Stimulated activated CD4-positive, alpha-beta T cell treated with anti-CD3 and anti-CD28 coated beads, Interleukin-4, amount 100 ng/mL, for 48 hours (primary cell): ENCODE data around the gene CYTH3.

Experiments
- DNase-seq, 2 donors: peaks; one replicate each; pipeline ENCODE4 v3.0.0-alpha.2; 2020; ENCODE audit warnings: low read depth in 2 of 2

Gene CYTH3

DNA sequence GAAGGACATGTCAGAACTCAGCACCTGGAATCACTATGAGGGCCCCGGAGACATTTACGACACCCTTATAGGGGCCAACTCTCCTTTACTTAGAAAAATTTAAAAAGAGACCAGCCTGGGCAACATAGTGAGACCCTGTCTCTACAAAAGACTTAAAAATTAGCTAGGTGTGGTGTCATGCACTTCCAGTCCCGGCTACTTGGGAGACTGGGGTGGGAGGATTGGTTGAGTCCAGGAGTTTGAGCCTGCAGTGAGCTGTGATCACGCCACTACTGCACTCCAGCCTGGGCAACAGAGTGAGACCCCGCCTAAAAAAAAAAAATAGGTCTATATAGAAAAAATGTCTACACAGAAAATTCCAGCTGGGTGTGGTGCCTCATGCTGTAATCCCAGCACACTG lies 7.5 kb upstream of the CYTH3 start:
- DNase-seq, result no peak

GRCh38 chr7:6279341-6279740 lies 6.9 kb upstream of the CYTH3 start:
- DNase-seq, result no peak

DNA sequence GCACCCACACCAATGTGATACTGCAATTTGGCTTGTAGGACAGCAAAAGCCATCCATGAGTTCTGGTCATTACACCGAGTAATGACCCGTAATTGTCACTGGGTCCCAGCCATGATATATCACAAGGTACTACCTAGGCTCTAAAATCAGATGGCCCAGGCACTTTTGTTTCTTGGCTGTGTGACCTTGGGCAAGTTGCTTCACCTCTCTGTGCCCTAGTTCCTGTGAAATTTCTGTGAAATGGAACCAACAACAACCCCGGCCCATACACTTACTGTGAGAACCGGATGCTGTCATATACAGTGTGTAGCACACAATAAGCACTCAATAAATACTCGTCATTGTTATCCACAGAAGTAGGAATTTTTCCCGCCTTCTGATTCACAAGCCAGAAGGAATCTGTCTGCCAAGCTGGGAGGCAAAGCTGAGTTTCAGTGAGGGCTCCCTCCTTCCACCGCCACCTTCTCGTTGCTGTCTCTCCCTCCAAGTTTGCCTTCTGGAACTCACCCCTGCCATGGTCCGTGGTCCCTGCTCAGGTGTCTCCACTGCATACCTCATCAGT lies 6.4 kb upstream of the CYTH3 start:
- no peak for DNase-seq

GRCh38 chr7:6277476-6277875 lies 5.1 kb upstream of the CYTH3 start:
- DNase-seq, result no peak

- no peak for DNase-seq
Observed at GRCh38 chr7:6276911-6277408, 4.5 kb upstream of the CYTH3 start.

DNA sequence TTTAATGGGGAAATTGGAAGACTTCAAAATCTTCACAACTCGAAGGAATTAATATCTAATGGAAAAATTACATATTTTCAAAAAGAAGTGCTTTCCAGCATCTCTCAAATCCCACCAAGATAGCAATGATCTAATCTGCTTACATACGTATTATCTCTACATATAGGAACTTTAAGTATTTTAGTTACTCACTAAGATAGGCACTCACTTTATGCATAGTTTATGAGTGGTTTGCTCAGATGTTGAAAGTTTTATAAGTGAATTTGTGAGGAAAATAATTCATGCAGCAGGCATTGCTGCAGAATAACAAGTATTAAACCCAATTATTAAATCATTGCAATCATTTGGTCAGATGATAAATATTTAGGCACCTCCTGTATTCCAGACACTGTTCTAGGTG lies 2.3 kb upstream of the CYTH3 start:
- no peak for DNase-seq

DNA sequence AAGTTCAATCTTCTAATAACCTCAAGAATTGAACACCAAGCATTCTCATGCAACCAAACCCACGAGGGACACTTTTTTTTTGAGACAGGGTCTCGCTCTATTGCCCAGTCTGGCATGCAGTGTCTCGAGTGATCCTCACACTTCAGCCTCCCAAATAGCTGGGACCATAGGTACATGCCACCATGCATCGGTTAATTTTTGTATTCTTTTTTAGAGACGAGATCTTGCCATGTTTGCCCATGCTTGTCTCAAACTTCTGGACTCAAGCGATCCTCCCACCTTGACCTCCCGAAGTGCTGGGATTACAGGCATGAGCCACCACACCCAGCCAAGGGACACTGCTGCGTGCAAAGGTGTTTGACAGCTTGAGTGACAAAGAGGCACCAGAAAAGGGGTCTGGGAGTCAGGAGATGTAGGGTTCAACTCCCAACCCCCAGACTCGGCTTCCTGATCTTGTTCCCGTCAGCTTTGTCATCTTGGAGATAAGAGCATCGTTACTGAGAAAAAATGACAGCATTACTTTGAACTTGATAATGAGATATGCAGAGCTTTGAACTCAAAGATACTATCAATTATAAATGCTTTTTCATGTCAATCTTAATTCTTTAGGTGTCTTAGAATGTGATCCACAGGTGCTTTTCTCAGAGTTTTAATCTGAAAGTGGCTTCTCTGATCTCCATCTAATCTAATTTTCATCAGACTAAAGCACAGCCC lies 1.6 kb upstream of the CYTH3 start:
- DNase-seq, result no peak

DNA sequence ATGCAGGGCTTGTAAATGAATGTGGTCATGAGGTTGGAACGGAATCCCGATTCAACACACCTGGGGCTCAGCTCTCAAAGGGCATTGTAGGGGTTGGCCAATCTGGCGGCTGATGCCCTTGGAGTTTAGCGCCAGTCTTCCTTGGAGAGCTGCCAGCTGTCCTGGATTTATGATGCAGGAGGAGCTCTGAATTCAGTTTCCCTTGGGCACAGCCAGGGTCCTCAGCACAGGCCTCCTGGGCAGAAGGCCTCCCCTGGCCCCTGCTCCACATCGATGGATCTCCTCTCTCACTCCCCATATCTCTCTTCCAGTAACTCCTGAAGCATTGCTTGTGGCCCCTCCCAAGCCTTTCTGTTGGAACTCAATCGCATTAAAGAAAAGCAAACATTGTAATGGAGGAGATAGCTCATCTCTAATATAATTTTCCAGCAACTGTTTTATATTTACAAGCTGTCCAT lies 985 bp upstream of the CYTH3 start:
- no peak for DNase-seq

DNA sequence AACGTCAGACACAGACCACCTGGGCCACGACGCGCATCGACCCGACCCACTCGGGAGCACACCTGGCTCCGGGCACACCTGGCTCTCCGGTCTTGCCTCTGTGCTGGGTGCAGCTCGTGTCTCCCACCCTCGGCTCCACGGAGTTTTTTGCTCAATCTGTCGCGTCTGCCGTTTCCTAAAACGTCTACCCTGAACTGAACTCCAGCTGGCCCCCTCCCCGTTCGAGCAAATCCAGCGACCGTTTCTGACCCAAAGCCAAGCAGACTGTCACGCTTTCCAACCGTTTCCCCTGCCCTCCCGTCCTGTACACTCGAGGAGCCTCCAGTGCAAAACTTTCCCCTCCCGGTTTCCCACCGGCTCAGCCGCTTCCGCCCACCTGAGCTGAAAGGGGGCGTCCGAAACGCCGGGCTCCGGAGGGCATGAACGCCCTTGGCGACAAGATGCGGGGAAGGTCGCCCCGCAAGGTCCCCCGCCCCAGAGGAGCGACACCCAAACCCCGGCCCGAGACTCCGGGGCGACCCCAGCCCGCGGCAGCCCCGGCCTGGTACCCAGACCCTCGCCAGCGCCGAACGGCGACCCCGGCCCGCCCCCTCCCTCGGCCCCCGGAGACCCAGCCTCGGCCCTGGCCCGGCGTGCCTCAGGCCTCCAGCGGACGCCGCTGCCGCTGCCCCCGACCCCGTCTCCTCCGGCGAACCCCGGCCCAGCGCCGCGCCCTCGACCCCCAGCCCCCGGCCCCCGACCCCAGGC lies 557 bp downstream of the CYTH3 start:
- no peak for DNase-seq

DNA sequence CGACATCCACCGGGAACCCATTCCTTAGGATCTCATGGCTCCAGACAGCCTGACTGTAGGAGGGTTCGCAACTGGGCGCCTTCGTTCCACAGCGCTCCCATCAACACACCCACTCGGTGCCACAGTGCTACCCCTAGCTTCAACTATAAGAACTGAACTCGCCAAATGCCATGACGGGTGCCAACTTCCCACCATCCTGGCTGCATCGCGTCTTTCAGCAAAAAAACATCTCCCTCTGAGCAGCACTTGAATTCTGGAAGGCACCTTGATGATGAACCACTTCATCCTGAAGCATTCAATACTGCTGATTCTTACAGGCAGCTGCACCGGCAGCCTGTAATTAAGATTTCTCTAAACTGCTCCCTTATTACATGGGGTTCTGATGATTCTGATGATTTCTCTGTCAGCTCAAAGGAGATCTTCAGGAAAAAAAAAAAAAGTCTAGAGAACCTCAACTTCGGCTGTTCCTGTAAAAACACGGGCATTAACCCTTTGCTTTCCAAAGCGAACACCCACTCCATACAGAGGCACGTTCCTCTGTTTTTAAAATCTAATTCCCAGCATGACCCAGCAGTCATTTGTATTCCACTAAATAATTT lies 1.3 kb downstream of the CYTH3 start:
- DNase-seq, result no peak

GRCh38 chr7:6269527-6269926 lies 2.9 kb downstream of the CYTH3 start:
- no peak for DNase-seq

DNA sequence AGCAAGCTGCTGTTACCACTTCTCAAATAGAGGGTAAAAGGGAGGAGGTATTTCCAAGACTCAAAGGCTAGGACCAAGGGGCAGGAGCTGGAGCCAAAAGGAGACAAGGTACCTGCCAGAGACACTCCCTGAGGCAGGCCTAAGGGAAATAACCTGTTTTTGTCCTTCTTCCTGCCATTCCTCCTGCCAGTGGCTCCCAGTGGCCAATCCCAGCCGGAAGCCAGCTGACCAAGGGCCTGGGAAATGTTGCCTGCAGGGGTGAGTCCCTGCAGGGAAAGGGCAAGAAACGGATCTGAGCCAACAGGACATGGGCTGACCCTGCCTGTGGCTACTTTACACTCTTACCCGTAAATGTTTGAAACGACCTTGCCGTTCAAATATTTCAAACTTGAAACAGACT lies 3.5 kb downstream of the CYTH3 start:
- DNase-seq, result no peak

DNA sequence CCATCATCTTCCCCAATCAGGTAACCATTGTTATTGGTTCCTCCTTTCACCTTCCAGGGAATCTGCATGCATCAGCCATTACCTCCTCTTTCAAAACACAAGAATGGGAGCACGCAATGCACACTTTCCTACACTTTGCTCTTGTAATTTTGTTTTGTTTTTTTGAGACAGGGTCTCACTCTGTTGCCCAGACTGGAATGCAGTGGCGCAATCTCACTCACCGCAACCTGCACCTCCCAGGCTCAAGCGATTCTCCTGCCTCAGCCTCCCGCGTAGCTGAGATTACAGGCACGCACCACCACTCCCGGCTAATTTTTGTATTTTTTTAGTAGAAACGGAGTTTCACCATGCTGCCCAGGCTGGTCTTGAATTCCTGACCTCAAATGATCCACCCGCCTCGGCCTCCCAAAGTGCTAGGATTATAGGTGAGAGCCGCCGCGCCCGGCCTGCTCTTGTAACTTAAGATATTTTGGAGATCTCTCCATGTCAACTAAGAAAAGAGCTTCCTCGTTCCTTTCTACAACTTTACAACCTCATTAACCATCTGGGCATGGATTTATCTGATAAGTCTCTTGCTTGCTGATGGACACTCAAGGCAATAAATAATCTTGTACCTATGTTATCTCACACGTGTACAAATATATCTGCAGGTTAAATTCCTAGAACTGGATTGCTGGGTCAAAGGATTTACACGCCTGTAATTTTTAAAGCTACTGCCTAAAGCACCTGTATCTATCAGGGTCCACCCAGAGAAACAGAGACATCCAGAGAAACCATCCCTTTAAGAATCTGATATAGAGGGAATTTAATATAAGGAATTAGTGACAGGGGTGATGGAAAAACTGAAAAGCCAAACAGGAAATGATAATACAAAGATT lies 4.2 kb downstream of the CYTH3 start:
- DNase-seq, result no peak

DNA sequence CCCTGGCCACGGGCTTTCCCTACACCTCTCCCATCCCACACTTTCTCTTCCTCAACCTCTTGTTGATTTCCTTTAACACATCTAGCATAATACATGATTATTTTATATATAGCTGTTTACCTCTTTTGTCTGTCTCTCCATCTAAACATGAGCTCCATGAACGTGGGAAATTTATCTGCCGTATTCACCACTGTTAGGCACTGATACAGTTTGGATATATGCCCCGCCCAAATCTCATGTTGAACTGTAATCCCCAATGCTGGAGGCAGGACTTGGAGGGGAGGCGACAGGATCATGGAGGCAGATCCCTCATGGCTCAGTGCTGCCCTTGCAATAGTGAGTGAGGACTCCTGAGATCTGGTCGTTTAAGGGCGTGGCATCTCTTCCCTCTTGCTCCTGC lies 5.7 kb downstream of the CYTH3 start:
- no peak for DNase-seq

- DNase-seq, result no peak
Observed at GRCh38 chr7:6262221-6262620, 10.2 kb downstream of the CYTH3 start.

- DNase-seq, result no peak
Observed at GRCh38 chr7:6261699-6262098, 10.7 kb downstream of the CYTH3 start.

DNA sequence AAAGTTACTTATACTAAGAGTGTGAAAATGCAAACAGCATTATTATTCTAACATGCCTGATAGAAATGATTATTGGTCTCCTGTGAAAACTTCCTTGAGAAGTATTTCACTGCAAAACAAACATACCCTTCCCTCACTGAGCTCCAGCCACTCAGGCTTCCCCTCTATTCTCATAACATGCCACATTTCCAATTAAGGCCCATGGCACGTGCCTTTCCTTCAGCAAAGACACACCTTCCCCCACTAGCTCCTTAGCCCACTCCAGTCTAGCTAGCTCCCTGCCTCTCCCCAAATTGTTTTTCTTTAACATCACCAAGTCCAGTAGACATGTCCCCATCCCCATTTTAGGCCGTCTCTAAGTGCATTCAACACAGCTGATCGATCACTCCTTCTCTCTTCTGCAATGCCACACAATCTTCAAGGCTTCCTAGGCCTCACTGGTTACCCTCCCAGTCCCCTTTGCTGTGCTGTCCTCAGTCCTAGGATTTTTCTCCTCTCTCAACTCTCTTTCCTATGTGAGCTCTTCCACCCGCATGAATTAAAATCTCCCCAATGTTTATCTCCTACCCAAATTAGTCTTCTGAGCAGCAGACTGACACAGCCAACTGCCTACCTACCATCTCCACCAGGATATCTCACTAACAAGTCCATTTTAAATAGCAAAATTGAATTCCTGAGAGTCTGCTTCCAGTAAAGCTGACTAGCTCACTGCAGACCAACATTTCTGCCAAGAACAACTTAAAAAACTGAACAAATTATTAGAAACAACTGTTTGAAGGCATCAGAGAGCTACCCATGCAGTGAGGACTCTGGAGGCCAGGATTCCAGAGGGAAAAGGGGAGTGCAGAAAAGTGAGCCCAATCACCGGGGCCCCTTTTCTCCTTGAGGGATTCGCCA lies 11.9 kb downstream of the CYTH3 start:
- no peak for DNase-seq

DNA sequence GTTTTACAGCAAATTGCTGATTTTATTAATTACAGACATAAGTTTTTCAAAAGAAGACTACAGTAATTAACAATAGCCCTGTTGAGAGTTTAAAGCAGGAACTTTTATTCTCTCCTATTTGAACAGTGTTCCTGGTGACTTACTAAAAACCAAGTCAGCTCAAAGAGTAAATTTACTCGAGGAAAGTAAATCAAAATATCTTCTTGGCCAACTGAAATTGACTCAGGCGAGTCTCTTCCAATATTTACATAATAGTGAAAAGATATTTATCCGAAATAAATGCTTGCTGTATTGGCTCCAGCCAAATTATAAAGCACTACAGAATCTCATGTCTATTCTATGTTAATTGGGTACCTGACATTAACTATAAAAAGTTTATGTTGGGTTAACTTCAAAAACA lies 13.2 kb downstream of the CYTH3 start:
- no peak for DNase-seq

DNA sequence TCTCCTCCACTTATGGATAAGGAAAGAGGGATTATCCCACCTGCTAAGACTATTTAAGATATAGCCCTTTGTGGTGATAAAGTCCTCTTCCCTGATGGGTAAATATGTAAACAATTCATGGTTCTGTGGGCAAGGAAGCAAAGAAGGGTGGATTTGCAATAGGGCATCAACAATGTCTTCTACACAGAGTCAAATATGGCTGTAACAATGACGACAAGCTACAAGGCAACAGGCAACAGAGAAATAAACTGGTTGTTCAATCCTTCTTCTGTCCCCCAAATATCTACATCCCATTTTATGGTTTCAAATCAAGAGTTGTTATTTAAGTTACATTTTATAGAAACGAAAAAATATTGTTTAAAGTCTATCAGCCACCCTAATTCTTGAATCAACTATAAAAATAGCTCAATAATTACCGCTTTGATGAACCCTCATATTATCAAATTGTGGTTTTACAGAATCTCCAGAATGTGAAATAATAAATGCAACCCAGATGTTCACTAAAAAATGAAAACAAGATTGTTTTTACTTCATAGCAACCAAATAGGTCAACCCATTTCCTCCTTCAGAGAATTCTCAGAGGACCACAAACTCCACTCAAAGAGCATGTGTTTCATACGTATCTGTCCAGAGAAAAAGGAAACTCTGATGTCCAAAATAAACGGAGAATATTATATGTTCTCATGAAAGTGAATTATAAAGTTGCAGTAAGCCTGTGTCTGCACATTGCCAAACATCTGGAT lies 13.8 kb downstream of the CYTH3 start:
- no peak for DNase-seq

GRCh38 chr7:6257675-6258074 lies 14.7 kb downstream of the CYTH3 start:
- DNase-seq, result no peak
